Endothelial cell of umbilical vein (primary cell): ENCODE measurements around the gene NPSR1.

ENCODE experiments used
- EZH2 ChIP-seq: IDR thresholded peaks from 2 replicates; pipeline ENCODE4 v1.6.1; 2012; ENCODE audit warnings: borderline replicate concordance, low read depth, mild to moderate bottlenecking, moderate library complexity, low read length, inconsistent platforms; ENCODE audit not compliant: severe bottlenecking
- FOS ChIP-seq: IDR thresholded peaks from 2 replicates; pipeline ENCODE4 v1.6.1; 2011; ENCODE audit warnings: mild to moderate bottlenecking, low read length, moderate library complexity, borderline replicate concordance; ENCODE audit not compliant: insufficient read depth
- MYC ChIP-seq: IDR thresholded peaks from one replicate; pipeline ENCODE4 v1.6.1; 2011; ENCODE audit warnings: mild to moderate bottlenecking, low read depth, low read length
- POLR2A ChIP-seq: IDR thresholded peaks from 2 replicates; pipeline ENCODE4 v1.6.1; 2012; ENCODE audit warnings: low read depth, mild to moderate bottlenecking, control low read depth, low read length
- POLR2AphosphoS5 ChIP-seq: IDR thresholded peaks from 2 replicates; pipeline ENCODE4 v1.6.1; 2012; ENCODE audit warnings: low read depth, mild to moderate bottlenecking, control low read depth, low read length, moderate library complexity; ENCODE audit not compliant: insufficient read depth
- TF ChIP-seq, protein P1 (sequence below), 2 donors: IDR thresholded peaks; 1 replicate in 1 of 2; 2 replicates in 1 of 2; pipeline ENCODE4 v1.5.1; 2011; ENCODE audit warnings: low read length in 2 of 2, mild to moderate bottlenecking in 2 of 2, moderate library complexity in 2 of 2, control low read depth in 1 of 2, inconsistent platforms in 1 of 2, low read depth in 1 of 2; ENCODE audit not compliant: insufficient read depth in 1 of 2; ENCODE audit errors: extremely low read depth in 1 of 2
- TF ChIP-seq, protein P2 (sequence below): IDR thresholded peaks from 2 replicates; pipeline ENCODE4 v1.6.1; 2011; ENCODE audit not compliant: insufficient read depth, insufficient read length

DNA sequence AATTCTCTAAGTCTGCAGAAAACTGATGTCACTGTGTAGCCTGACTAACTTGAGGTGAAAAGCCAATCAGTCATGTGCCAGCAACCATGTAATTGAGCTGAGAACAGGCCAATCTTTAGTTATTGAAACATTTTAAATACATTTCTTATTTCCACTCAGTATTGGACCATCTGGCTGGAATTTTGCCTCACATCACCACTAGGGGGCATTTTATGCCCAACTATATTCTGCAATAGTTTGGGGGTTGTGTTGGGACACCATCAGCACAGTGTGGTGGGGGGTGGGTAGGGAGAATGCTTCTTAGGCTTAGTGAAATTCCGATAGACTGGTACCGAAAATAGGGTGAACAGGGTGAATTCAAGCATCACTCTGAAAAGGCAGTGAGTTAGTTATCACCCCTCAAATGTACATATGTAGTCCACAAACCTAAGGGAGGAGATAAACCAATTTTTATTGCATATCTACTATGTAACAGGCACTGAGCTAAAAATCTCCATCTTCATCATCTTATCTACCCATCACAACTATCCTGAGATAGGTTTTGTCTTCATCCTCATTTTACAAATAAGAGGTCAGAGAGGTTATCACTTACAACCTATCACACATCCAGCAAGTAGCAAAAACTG, 17.8 kb downstream of the NPSR1 start:
- TF ChIP-seq POLR2AphosphoS5, result no peak
- TF ChIP-seq, protein P1, sequence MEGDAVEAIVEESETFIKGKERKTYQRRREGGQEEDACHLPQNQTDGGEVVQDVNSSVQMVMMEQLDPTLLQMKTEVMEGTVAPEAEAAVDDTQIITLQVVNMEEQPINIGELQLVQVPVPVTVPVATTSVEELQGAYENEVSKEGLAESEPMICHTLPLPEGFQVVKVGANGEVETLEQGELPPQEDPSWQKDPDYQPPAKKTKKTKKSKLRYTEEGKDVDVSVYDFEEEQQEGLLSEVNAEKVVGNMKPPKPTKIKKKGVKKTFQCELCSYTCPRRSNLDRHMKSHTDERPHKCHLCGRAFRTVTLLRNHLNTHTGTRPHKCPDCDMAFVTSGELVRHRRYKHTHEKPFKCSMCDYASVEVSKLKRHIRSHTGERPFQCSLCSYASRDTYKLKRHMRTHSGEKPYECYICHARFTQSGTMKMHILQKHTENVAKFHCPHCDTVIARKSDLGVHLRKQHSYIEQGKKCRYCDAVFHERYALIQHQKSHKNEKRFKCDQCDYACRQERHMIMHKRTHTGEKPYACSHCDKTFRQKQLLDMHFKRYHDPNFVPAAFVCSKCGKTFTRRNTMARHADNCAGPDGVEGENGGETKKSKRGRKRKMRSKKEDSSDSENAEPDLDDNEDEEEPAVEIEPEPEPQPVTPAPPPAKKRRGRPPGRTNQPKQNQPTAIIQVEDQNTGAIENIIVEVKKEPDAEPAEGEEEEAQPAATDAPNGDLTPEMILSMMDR (IDR thresholded peaks at IDR 0.05; ENCODE audit: extremely low read depth in 1 of 2, insufficient read depth in 1 of 2, low read depth in 1 of 2, low read length in 2 of 2), result peak; percentile 63
- TF ChIP-seq EZH2, result no peak
- TF ChIP-seq, protein P2, sequence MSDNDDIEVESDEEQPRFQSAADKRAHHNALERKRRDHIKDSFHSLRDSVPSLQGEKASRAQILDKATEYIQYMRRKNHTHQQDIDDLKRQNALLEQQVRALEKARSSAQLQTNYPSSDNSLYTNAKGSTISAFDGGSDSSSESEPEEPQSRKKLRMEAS, result no peak
- TF ChIP-seq MYC, result no peak
- no peak for TF ChIP-seq POLR2A
- TF ChIP-seq FOS, result no peak
